Bone marrow (tissue), 2 donors: ENCODE data around the gene GEMIN2.
"Not testable (repeated sequence)": the region's sequence is repeated elsewhere in the genome, so short reads cannot be mapped to it uniquely, and the experiment has no call there.

ENCODE experiments used
- DNase-seq, 2 donors: peaks; one replicate each; lab custom pipeline; 2025; lab: John Stamatoyannopoulos, UW

Gene GEMIN2

GRCh38 chr14:39176263-39177167, 62.4 kb downstream of the GEMIN2 start:
- no peak for DNase-seq

- DNase-seq = no peak
Measured at GRCh38 chr14:39177168-39177545, 63.0 kb downstream of the GEMIN2 start.

DNA sequence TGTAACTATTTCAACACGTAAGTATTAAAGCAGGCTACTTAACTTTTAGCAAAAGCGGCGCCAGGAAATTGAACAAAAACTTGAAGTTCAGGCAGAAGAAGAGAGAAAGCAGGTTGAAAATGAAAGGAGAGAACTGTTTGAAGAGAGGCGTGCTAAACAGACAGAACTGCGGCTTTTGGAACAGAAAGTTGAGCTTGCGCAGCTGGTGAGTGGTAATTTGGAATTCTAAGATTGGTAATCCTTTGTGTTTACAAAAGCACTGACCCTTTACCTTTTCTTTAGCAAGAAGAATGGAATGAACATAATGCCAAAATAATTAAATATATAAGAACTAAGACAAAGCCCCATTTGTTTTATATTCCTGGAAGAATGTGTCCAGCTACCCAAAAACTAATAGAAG, 64.9 kb downstream of the GEMIN2 start:
- no peak for DNase-seq

DNA sequence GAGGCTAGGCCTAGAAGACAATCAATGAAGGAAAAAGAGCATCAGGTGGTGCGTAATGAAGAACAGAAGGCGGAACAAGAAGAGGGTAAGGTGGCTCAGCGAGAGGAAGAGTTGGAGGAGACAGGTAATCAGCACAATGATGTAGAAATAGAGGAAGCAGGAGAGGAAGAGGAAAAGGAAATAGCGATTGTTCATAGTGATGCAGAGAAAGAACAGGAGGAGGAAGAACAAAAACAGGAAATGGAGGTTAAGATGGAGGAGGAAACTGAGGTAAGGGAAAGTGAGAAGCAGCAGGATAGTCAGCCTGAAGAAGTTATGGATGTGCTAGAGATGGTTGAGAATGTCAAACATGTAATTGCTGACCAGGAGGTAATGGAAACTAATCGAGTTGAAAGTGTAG, 66.4 kb downstream of the GEMIN2 start:
- no peak for DNase-seq

DNA sequence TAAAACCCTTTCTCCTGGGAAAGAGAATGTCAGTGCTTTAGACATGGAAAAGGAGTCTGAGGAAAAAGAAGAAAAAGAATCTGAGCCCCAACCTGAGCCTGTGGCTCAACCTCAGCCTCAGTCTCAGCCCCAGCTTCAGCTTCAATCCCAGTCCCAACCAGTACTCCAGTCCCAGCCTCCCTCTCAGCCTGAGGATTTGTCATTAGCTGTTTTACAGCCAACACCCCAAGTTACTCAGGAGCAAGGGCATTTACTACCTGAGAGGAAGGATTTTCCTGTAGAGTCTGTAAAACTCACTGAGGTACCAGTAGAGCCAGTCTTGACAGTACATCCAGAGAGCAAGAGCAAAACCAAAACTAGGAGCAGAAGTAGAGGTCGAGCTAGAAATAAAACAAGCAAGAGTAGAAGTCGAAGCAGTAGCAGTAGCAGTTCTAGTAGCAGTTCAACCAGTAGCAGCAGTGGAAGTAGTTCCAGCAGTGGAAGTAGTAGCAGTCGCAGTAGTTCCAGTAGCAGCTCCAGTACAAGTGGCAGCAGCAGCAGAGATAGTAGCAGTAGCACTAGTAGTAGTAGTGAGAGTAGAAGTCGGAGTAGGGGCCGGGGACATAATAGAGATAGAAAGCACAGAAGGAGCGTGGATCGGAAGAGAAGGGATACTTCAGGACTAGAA, 67.0 kb downstream of the GEMIN2 start:
- DNase-seq = no peak

- no peak for DNase-seq
Measured at GRCh38 chr14:39181693-39182047, 67.5 kb downstream of the GEMIN2 start.

DNA sequence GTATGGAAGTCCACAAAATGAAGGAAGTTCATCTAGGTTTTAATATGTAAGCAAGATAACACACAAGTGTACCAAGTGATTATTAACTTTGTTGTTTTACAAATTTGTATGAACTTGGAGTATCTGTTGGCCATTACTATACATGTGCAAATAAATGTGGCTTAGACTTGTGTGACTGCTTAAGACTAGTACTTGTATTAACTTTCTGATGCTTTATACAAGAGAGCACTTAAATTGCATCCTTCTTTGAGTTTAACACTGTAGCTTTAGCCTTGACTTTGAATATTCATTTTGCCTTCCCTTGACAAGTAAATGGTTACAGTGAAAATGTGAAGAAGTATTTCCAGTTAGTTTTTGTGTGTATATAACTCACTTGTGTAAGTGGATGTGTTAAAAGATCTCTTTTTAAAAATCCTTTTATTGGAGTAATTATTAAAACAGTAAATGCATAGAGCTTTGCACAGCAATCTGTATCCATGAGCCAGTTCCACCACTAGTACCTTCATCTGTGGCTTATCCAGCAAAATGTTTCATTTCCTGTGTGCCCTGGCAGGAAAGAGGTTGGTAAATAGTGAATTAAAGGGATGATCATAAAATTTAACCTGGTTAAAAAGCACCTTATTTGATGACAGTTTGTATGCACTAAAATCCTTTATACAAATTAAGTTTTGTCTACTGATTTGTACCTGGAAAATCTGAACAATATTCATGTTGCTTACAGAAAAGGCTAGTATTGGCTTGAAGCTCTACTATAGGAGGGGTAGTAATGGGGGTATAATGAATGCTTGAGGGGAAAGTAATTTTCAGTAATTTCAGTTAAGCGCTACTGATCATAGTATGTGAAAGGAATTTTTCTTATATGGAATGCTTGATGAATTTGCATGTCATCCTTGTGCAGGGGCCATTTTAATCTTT, 68.9 kb downstream of the GEMIN2 start:
- no peak for DNase-seq

- not testable (repeated sequence) for DNase-seq
Measured at GRCh38 chr14:39183685-39184003, 69.5 kb downstream of the GEMIN2 start.

- DNase-seq = no peak
Measured at GRCh38 chr14:39184628-39185255, 70.6 kb downstream of the GEMIN2 start.

DNA sequence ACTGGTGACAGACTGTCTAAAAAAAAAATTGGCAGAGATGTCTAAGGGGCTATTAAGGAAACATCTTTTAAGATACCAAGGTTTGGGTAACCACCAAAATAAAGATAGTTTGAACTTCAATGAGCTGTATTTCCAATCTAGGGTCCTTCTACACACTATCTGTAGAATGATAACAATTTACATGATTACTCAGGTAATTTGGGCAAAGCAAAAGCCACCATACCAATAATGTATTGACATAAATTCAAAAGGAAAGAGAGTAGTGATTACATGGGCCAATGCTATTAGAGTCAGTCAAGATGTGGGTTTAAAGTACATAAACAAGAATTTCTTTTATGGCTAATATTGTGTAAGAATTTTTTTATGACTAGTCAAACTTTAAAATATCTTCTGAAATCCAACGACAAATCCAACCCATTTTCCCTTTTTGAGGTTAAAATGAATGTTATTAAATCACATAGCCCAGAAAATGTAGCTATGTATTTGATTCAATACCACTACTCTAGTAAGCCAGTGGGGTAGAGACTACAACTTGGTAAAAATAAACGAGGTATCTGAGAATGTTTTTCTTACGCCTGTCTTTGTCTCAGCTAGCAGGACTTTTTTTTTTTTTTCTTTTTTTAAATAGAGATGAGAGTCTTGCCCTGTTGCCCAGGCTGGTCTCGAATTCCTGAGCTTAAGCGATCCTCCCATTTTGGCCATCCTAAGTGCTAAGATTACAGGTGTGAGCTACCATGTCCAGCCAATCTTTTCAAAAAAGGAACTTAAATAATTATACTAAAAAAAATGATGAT, 71.3 kb downstream of the GEMIN2 start:
- no peak for DNase-seq
